Neural cell (in vitro differentiated cells): ENCODE results near the gene ANK2. TPM values are rescaled to one million over a fixed set of nuclear protein-coding genes. Genes with fewer than 3 reads are reported as not detected.

Experiments used
- H2AFZ ChIP-seq: fragments of 200-600, 300-800 bp; sonication (generic), shearing (Covaris generic); 2 replicates; pipeline ENCODE4 v1.6.0; 2014; ENCODE audit warnings: low read depth, mild to moderate bottlenecking, antibody characterized with exemption, low read length, moderate library complexity
- H3F3A ChIP-seq: fragments of 200-600 bp; shearing (Covaris generic); 2 replicates; pipeline ENCODE4 v1.6.1; 2016; ENCODE audit warnings: mild to moderate bottlenecking, moderate library complexity, mixed read lengths, antibody characterized with exemption, low read length; ENCODE audit not compliant: insufficient read depth, poor library complexity, severe bottlenecking
- H3K27ac ChIP-seq: fragments of 200-600, 300-800 bp; sonication (generic), shearing (Covaris generic); 2 replicates; pipeline ENCODE4 v1.5.1; 2014; ENCODE audit warnings: mild to moderate bottlenecking, low read length, moderate library complexity
- H3K27me3 ChIP-seq: fragments of 300-800, 200-600 bp; sonication (generic), shearing (Covaris generic); 2 replicates; pipeline ENCODE4 v1.6.0; 2014; ENCODE audit warnings: mild to moderate bottlenecking, low read depth, low read length, moderate library complexity; ENCODE audit not compliant: insufficient read depth
- H3K36me3 ChIP-seq: fragments of 300-800, 200-600 bp; sonication (generic), shearing (Covaris generic); 2 replicates; pipeline ENCODE4 v1.5.1; 2014; ENCODE audit warnings: mild to moderate bottlenecking, antibody characterized with exemption, low read length, moderate library complexity; ENCODE audit not compliant: insufficient read depth
- H3K4me2 ChIP-seq: fragments of 300-800, 200-600 bp; sonication (generic), shearing (Covaris generic); 2 replicates; pipeline ENCODE4 v1.6.0; 2014; ENCODE audit warnings: mild to moderate bottlenecking, low read length
- H3K4me3 ChIP-seq: fragments of 300-800, 200-600 bp; sonication (generic), shearing (Covaris generic); 2 replicates; pipeline ENCODE4 v1.5.1; 2014; ENCODE audit warnings: mild to moderate bottlenecking, low read length, moderate library complexity
- H3K79me2 ChIP-seq: fragments of 200-600 bp; shearing (Covaris generic); replicated peaks from 2 replicates; pipeline ENCODE4 v1.6.0; 2014; ENCODE audit warnings: mild to moderate bottlenecking, low read length, moderate library complexity; ENCODE audit not compliant: insufficient read depth
- H3K9ac ChIP-seq: fragments of 300-800, 200-600 bp; sonication (generic), shearing (Covaris generic); 2 replicates; pipeline ENCODE4 v1.6.1; 2016; ENCODE audit warnings: mild to moderate bottlenecking, low read length, mixed read lengths
- H3K9me2 ChIP-seq: fragments of 200-600 bp; shearing (Covaris generic); 2 replicates; pipeline ENCODE4 v1.6.1; 2016; ENCODE audit warnings: mild to moderate bottlenecking, low read length, mixed read lengths; ENCODE audit not compliant: insufficient read depth
- H3K9me3 ChIP-seq: fragments of 200-600, 300-800 bp; sonication (generic), shearing (Covaris generic); 2 replicates; pipeline ENCODE4 v1.6.1; 2016; ENCODE audit warnings: mild to moderate bottlenecking, mixed run types, low read length, moderate library complexity, mixed read lengths
- H4K20me1 ChIP-seq: fragments of 200-600 bp; shearing (Covaris generic); 2 replicates; pipeline ENCODE4 v1.6.1; 2016; ENCODE audit warnings: mild to moderate bottlenecking, mixed run types; ENCODE audit not compliant: insufficient read depth
- CTCF ChIP-seq: fragments of 450-650 bp; IDR thresholded peaks from 2 replicates; pipeline ENCODE4 v1.5.1; 2014; ENCODE audit warnings: antibody characterized with exemption, mild to moderate bottlenecking, moderate library complexity; ENCODE audit not compliant: poor library complexity, severe bottlenecking
- EP300 ChIP-seq: fragments of 450-650 bp; conservative IDR thresholded peaks from 2 replicates; pipeline ENCODE4 v1.6.1; 2014; ENCODE audit warnings: antibody characterized with exemption, mild to moderate bottlenecking, moderate library complexity; ENCODE audit not compliant: poor library complexity, severe bottlenecking
- EZH2 ChIP-seq: fragments of 200-600, 300-800 bp; shearing (Covaris generic), sonication (generic); IDR thresholded peaks from 2 replicates; pipeline ENCODE4 v1.6.1; 2014; ENCODE audit warnings: antibody characterized with exemption, low read length, borderline replicate concordance, mild to moderate bottlenecking; ENCODE audit not compliant: insufficient read depth, poor library complexity, severe bottlenecking
- MXI1 ChIP-seq: fragments of 450-650 bp; conservative IDR thresholded peaks from 2 replicates; pipeline ENCODE4 v1.6.1; 2014; ENCODE audit warnings: antibody characterized with exemption, mild to moderate bottlenecking; ENCODE audit not compliant: poor library complexity, severe bottlenecking
- POLR2AphosphoS5 ChIP-seq: IDR thresholded peaks from 2 replicates; pipeline ENCODE4 v1.6.1; 2012
- RAD21 ChIP-seq: fragments of 450-650 bp; conservative IDR thresholded peaks from 2 replicates; pipeline ENCODE4 v1.6.1; 2014; ENCODE audit warnings: antibody characterized with exemption, mild to moderate bottlenecking, moderate library complexity
- REST ChIP-seq: IDR thresholded peaks from 2 replicates; pipeline ENCODE4 v1.6.1; 2012; ENCODE audit warnings: borderline replicate concordance
- SMC3 ChIP-seq: fragments of 450-650 bp; conservative IDR thresholded peaks from 2 replicates; pipeline ENCODE4 v1.6.1; 2014; ENCODE audit warnings: antibody characterized with exemption, mild to moderate bottlenecking, moderate library complexity; ENCODE audit not compliant: poor library complexity
- TAF1 ChIP-seq: IDR thresholded peaks from 2 replicates; pipeline ENCODE4 v1.6.1; 2012; ENCODE audit warnings: low read depth
- polyA plus RNA-seq: library from polyadenylated mRNA; depleted of rRNA; stranded (reverse); fragments of >200 nt; gene quantifications from 2 replicates; pipeline ENCODE4 v1.2.3, GENCODE V29; 2014

ANK2 gene
- polyA plus RNA-seq, 1 donor from 2014 or later: 52.0 TPM

GRCh38 chr4:113160548-113160947, 111.1 kb downstream of the ANK2 start:
- no peak overlapping the region for H2AFZ ChIP-seq
- no peak overlapping the region for H3K4me2 ChIP-seq
- H3K27ac ChIP-seq: no peak overlapping the region
- no peak overlapping the region for H3K9ac ChIP-seq
- no peak for TF ChIP-seq SMC3
- no peak for TF ChIP-seq MXI1
- no peak for TF ChIP-seq CTCF
- no peak for TF ChIP-seq EP300
- no peak for TF ChIP-seq RAD21
- no peak for TF ChIP-seq REST
- no peak for TF ChIP-seq TAF1
- TF ChIP-seq POLR2AphosphoS5: no peak
- TF ChIP-seq EZH2: no peak
- H4K20me1 ChIP-seq: no peaks in the 10 kb centered on the region
- H3F3A ChIP-seq: no peaks in the 10 kb centered on the region
- H3K27me3 ChIP-seq: no peaks in the 10 kb centered on the region
- no peak overlapping the region for H3K4me3 ChIP-seq
- H3K79me2 ChIP-seq: no peaks in the 10 kb centered on the region
- H3K36me3 ChIP-seq: no peaks in the 10 kb centered on the region
- no peaks in the 10 kb centered on the region for H3K9me2 ChIP-seq
- H3K9me3 ChIP-seq: no peaks in the 10 kb centered on the region

GRCh38 chr4:113162089-113162488, 112.6 kb downstream of the ANK2 start:
- no peak overlapping the region for H3K27ac ChIP-seq
- no peaks in the 10 kb centered on the region for H4K20me1 ChIP-seq
- H3K4me3 ChIP-seq: no peak overlapping the region

More at GRCh38 chr4:113162089-113162488, 112.6 kb downstream of the ANK2 start:
- Histone ChIP-seq H3K9me3 (no peaks in the 10 kb centered on the region), H3F3A (no peaks in the 10 kb centered on the region), H3K9me2 (no peaks in the 10 kb centered on the region), H3K4me2 (no peak overlapping the region), H3K79me2 (no peaks in the 10 kb centered on the region), H3K36me3 (no peaks in the 10 kb centered on the region), H2AFZ (no peak overlapping the region), H3K9ac (no peak overlapping the region), H3K27me3 (no peaks in the 10 kb centered on the region)
- no peak for TF ChIP-seq MXI1
- TF ChIP-seq POLR2AphosphoS5: no peak
- TF ChIP-seq REST: no peak
- no peak for TF ChIP-seq SMC3
- no peak for TF ChIP-seq CTCF
- TF ChIP-seq RAD21: no peak
- no peak for TF ChIP-seq TAF1
- no peak for TF ChIP-seq EP300
